ENCODE data around the gene MYO9A. TPM values are rescaled to one million over a fixed set of nuclear protein-coding genes. Genes with fewer than 3 reads are reported as not detected.

MYO9A gene
- total RNA-seq, 1 donor from 2014 or later: 111 TPM

DNA sequence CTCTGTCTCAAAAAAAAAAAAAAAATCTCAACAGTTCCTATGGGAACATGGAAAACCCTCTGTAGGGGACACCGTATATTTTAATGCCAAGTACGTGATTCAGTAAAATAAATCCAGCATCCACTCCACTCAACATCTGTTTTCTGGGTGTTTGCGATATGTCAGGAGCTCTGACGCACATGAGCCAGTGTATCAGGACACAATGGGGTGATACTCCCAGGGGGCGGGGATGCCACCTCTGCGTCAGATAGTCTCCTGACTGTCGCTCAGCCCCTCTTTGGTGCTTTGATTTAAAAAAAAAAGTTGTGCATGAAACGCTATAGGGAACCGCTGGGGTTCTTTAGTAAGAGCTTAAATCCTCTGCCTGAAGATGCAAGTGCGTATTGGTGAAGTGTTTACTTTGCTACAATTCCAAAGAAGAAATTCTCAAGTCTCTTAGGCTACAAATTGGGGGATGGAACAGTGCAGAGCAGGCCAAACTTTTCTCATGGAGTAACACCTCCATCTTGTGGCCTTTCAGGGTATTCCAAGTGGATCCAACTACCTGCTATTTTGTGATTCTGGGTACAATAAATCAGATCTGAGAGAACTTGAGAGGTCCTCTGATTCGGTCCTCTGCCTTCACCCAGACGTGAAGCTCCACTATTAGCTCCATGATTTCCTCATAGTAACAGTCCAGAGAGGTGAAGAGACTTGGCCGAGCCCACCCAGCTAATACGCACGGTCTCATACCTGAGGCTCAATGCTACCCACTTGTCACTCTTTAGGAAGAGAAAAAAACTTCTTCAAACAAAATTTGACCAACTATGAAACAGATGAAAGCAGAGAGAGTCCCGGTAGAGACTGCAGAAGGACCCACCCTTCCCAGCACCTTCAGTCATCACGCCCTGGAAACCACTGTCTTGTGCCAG lies 316.9 kb downstream of the MYO9A start:
- Mint-ChIP-seq H3K4me3 (ENCODE audit: unreplicated experiment) (no peak overlapping the region), H3K36me3 (ENCODE audit: unreplicated experiment) (peaks cover 4% of the 10 kb centered on the region), H3K27me3 (ENCODE audit: unreplicated experiment) (peaks cover 3% of the 10 kb centered on the region), H3K4me1 (ENCODE audit: low read depth, unreplicated experiment) (peaks cover 14% of the 10 kb centered on the region), H3K9me3 (ENCODE audit: unreplicated experiment) (peaks cover 5% of the 10 kb centered on the region), H3K27ac (ENCODE audit: unreplicated experiment) (peak overlapping the region; percentile 20)
- TF ChIP-seq, protein P1, sequence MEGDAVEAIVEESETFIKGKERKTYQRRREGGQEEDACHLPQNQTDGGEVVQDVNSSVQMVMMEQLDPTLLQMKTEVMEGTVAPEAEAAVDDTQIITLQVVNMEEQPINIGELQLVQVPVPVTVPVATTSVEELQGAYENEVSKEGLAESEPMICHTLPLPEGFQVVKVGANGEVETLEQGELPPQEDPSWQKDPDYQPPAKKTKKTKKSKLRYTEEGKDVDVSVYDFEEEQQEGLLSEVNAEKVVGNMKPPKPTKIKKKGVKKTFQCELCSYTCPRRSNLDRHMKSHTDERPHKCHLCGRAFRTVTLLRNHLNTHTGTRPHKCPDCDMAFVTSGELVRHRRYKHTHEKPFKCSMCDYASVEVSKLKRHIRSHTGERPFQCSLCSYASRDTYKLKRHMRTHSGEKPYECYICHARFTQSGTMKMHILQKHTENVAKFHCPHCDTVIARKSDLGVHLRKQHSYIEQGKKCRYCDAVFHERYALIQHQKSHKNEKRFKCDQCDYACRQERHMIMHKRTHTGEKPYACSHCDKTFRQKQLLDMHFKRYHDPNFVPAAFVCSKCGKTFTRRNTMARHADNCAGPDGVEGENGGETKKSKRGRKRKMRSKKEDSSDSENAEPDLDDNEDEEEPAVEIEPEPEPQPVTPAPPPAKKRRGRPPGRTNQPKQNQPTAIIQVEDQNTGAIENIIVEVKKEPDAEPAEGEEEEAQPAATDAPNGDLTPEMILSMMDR (IDR thresholded peaks at IDR 0.05; ENCODE audit: partially characterized antibody, unreplicated experiment): peak; percentile 88
- no peak for DNase-seq

DNA sequence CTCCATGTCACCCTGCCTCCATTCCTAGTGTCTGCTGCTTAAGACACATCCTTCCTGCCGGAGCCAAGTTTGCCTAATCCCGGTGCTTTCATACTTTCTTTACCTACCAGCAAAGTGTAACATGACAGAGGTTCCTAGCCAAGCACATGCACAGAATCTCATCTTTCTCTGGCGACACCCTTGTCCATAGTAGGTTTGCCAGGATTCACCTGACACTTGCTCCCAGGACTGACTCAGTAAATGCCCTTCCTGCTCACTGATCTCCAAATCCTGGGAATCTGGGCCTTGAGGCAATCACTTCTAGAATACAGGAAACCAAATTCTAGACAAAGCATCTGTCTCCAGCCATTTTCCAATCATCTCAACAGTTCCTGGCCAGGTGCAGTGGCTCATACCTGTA lies 317.8 kb downstream of the MYO9A start:
- TF ChIP-seq, protein P1 (IDR thresholded peaks at IDR 0.05; ENCODE audit: partially characterized antibody, unreplicated experiment): no peak
- H3K4me1 Mint-ChIP-seq (ENCODE audit: low read depth, unreplicated experiment): peaks cover 11% of the 10 kb centered on the region
- H3K27ac Mint-ChIP-seq (ENCODE audit: unreplicated experiment): no peak overlapping the region
- peaks cover 2% of the 10 kb centered on the region for H3K27me3 Mint-ChIP-seq (ENCODE audit: unreplicated experiment)
- H3K36me3 Mint-ChIP-seq (ENCODE audit: unreplicated experiment): peaks cover 4% of the 10 kb centered on the region
- H3K9me3 Mint-ChIP-seq (ENCODE audit: unreplicated experiment): peaks cover 3% of the 10 kb centered on the region
- H3K4me3 Mint-ChIP-seq (ENCODE audit: unreplicated experiment): no peak overlapping the region
- DNase-seq: no peak

DNA sequence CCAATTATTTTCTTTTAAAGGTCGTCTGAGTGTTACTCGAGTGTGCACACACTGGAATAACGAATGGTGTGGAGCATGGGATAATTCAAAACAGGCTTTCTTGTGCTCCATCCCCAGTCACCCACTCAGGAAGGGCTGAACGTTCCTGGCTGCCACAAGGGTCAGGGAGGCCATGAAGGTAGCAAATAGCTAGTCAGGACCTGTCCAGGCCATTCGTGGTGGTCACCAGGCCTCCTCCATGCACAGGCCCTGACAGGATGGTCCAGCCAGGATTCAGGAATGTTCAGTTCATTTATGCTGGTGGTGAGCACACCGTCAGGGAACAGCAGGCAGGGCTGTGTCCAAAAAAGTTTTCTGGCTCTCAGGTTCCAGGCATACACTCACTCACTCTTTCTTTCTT lies 319.3 kb downstream of the MYO9A start:
- Mint-ChIP-seq H3K4me3 (ENCODE audit: unreplicated experiment) (no peak overlapping the region), H3K36me3 (ENCODE audit: unreplicated experiment) (peaks cover 4% of the 10 kb centered on the region)

DNA sequence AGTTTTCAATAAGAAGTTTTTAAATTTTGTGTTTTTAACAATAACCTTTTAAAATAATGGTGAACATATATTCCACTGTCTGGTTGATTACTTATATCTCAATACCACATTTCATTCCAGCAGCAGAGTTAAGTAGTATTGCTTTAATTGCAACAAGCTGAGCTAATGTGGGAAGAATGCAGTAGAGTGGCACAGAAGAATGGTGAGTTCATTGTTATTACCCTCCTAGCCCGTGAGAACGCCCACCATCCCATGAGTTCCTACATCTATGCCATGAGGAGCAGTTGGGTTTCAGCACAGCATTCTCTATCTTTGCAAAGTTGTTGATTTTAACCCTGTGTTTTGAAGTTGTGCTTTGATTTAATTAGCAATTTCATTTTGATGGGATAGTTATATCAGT lies 325.4 kb downstream of the MYO9A start:
- peaks cover 3% of the 10 kb centered on the region for H3K27me3 Mint-ChIP-seq (ENCODE audit: unreplicated experiment)
- no peak overlapping the region for H3K27ac Mint-ChIP-seq (ENCODE audit: unreplicated experiment)
- TF ChIP-seq, protein P1 (IDR thresholded peaks at IDR 0.05; ENCODE audit: partially characterized antibody, unreplicated experiment): no peak
- no peak overlapping the region for H3K4me3 Mint-ChIP-seq (ENCODE audit: unreplicated experiment)
- DNase-seq: no peak
- no peaks in the 10 kb centered on the region for H3K4me1 Mint-ChIP-seq (ENCODE audit: low read depth, unreplicated experiment)
- no peaks in the 10 kb centered on the region for H3K36me3 Mint-ChIP-seq (ENCODE audit: unreplicated experiment)
- no peaks in the 10 kb centered on the region for H3K9me3 Mint-ChIP-seq (ENCODE audit: unreplicated experiment)

More for the DNA sequence above, 319.3 kb downstream of the MYO9A start:
- TF ChIP-seq, protein P1 (IDR thresholded peaks at IDR 0.05; ENCODE audit: partially characterized antibody, unreplicated experiment): no peak
- Mint-ChIP-seq H3K27ac (ENCODE audit: unreplicated experiment) (no peak overlapping the region), H3K27me3 (ENCODE audit: unreplicated experiment) (peaks cover 2% of the 10 kb centered on the region), H3K9me3 (ENCODE audit: unreplicated experiment) (peaks cover 3% of the 10 kb centered on the region), H3K4me1 (ENCODE audit: low read depth, unreplicated experiment) (peaks cover 6% of the 10 kb centered on the region)
- DNase-seq: no peak

DNA sequence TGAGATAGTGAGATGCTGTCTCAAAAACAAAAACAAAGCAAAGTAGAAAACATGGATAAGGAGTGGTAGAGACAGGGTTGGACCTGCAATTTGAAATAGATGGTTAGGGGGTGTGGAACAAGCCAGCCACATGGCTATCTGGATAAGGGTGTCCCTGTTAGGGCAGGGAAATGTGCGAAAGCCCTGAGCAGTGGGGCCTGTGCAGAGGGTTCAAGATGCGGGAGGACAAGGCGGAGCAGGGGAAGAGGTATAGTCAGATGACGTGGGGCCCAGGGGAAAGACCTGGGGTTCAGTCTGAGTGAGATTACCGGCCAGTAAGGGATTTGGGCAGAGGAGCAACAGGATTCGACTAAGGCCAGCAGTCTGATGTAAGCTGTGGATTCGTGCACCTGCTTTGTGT lies 326.0 kb downstream of the MYO9A start:
- Mint-ChIP-seq H3K4me3 (ENCODE audit: unreplicated experiment) (no peak overlapping the region), H3K36me3 (ENCODE audit: unreplicated experiment) (no peaks in the 10 kb centered on the region), H3K9me3 (ENCODE audit: unreplicated experiment) (no peaks in the 10 kb centered on the region), H3K27me3 (ENCODE audit: unreplicated experiment) (peaks cover 3% of the 10 kb centered on the region), H3K27ac (ENCODE audit: unreplicated experiment) (no peak overlapping the region), H3K4me1 (ENCODE audit: low read depth, unreplicated experiment) (no peaks in the 10 kb centered on the region)
- DNase-seq: no peak
- TF ChIP-seq, protein P1 (IDR thresholded peaks at IDR 0.05; ENCODE audit: partially characterized antibody, unreplicated experiment): no peak
